HepG2 (cell line): ENCODE results near the gene CADM4. TPM values are rescaled to one million over a fixed set of nuclear protein-coding genes. Genes with fewer than 3 reads are reported as not detected.

Experiments
- DDIT3 ChIP-seq: sonication (generic); formaldehyde crosslinking; IDR thresholded peaks from 2 replicates; pipeline ENCODE4 v1.4.0; 2020; ENCODE audit warnings: mild to moderate bottlenecking, missing genetic modification reagents
- LRRFIP1 ChIP-seq: sonication (generic); formaldehyde crosslinking; conservative IDR thresholded peaks from 2 replicates; pipeline ENCODE4 v1.4.0; 2020; ENCODE audit warnings: missing genetic modification reagents
- THRA ChIP-seq: sonication (generic); formaldehyde crosslinking; IDR thresholded peaks from 2 replicates; pipeline ENCODE4 v1.4.0; 2020; ENCODE audit warnings: missing genetic modification reagents, borderline replicate concordance
- U2AF1 ChIP-seq: fragments of 200-400 bp; formaldehyde crosslinking; optimal IDR thresholded peaks from 2 replicates; pipeline ENCODE3; 2017; ENCODE audit warnings: mild to moderate bottlenecking, low read depth, low read length
- XRCC5 ChIP-seq: fragments of 200-400 bp; formaldehyde crosslinking; optimal IDR thresholded peaks from 2 replicates; pipeline ENCODE3; 2017; ENCODE audit warnings: mild to moderate bottlenecking, low read length
- ZBTB26 ChIP-seq: IDR thresholded peaks from 2 replicates; pipeline ENCODE4 v1.6.1; 2016; ENCODE audit warnings: missing compliant biosample characterization, missing genetic modification reagents, borderline replicate concordance
- ZNF3 ChIP-seq: IDR thresholded peaks from 2 replicates; pipeline ENCODE4 v1.7.0; 2017; ENCODE audit warnings: inconsistent platforms
- ZNF350 ChIP-seq: sonication (generic); formaldehyde crosslinking; IDR thresholded peaks from 2 replicates; pipeline ENCODE4 v1.4.0; 2020; ENCODE audit warnings: mild to moderate bottlenecking, low read depth, missing genetic modification reagents, borderline replicate concordance
- ZNF367 ChIP-seq: sonication (generic); formaldehyde crosslinking; IDR thresholded peaks from 2 replicates; pipeline ENCODE4 v1.4.0; 2020; ENCODE audit warnings: missing genetic modification reagents, borderline replicate concordance
- ZNF468 ChIP-seq: sonication (generic); formaldehyde crosslinking; IDR thresholded peaks from 2 replicates; pipeline ENCODE4 v1.8.0; 2022; ENCODE audit warnings: mild to moderate bottlenecking, moderate library complexity, missing genetic modification reagents
- ZNF614 ChIP-seq: IDR thresholded peaks from 2 replicates; pipeline ENCODE4 v1.6.1; 2018; ENCODE audit warnings: missing biosample characterization, missing genetic modification reagents, inconsistent platforms, borderline replicate concordance
- ZNF672 ChIP-seq: sonication (generic); formaldehyde crosslinking; IDR thresholded peaks from 2 replicates; pipeline ENCODE4 v1.8.1; 2022; ENCODE audit warnings: missing genetic modification reagents
- polyA plus RNA-seq, 8 experiments: library from polyadenylated mRNA; depleted of rRNA in 3 of 8; stranded (reverse) in 7 of 8; unstranded in 1 of 8; fragments of >200 nt; fragmentation: Illumina TruSeq in 4 of 8; extraction: Trizol in 4 of 8; gene quantifications; 2 replicates each; pipeline versions ENCODE4 v1.2.1 to v1.2.3, GENCODE V29; 2011 to 2016; ENCODE audit warnings: low read depth in 4 of 8, missing spikeins in 1 of 8, mixed read lengths in 1 of 8; ENCODE audit not compliant: insufficient read depth in 1 of 8
- total RNA-seq, 5 experiments: library from RNA; depleted of rRNA; stranded (reverse); fragments of >200 nt; fragmentation: Illumina TruSeq; extraction: Trizol; gene quantifications; 2 replicates each; pipeline ENCODE4 v1.2.3, GENCODE V29; 2016; ENCODE audit warnings: low read depth in 1 of 5
- TF ChIP-seq, protein P1 (sequence below): sonication (generic); formaldehyde crosslinking; IDR thresholded peaks from 2 replicates; pipeline ENCODE4 v1.4.0; 2020; ENCODE audit warnings: missing genetic modification reagents
- TF ChIP-seq, protein P2 (sequence below), 2 experiments: sonication (generic) in 1 of 2; formaldehyde crosslinking in 1 of 2; IDR thresholded peaks; 2 replicates each; pipeline versions ENCODE4 v1.4.0 to v1.6.1; 2016 to 2020; ENCODE audit warnings: borderline replicate concordance in 1 of 2, low read depth in 1 of 2, mild to moderate bottlenecking in 1 of 2, missing genetic modification reagents in 1 of 2

The CADM4 gene
- total and polyA plus RNA-seq, 2 of the 13 experiments (the other 11 are each of a cell fraction or from before 2014, with no cell fraction given) = 8.5 to 16.0 TPM

- TF ChIP-seq ZBTB26 (CRISPR knock-in tag) = peak; percentile 30; the same call in 1 of the 2 replicates
- TF ChIP-seq U2AF1 = no peak
- 0 out of 2 replicates have a peak, but pooled peaks have one; percentile 26 for TF ChIP-seq ZNF672 (CRISPR knock-in tag)
- TF ChIP-seq ZNF3 (CRISPR knock-in tag) = no peak
- 0 out of 2 replicates have a peak, but pooled peaks have one; percentile 45 for TF ChIP-seq ZNF350 (CRISPR knock-in tag)
- TF ChIP-seq LRRFIP1 (CRISPR knock-in tag) = no peak
- TF ChIP-seq, protein P1, sequence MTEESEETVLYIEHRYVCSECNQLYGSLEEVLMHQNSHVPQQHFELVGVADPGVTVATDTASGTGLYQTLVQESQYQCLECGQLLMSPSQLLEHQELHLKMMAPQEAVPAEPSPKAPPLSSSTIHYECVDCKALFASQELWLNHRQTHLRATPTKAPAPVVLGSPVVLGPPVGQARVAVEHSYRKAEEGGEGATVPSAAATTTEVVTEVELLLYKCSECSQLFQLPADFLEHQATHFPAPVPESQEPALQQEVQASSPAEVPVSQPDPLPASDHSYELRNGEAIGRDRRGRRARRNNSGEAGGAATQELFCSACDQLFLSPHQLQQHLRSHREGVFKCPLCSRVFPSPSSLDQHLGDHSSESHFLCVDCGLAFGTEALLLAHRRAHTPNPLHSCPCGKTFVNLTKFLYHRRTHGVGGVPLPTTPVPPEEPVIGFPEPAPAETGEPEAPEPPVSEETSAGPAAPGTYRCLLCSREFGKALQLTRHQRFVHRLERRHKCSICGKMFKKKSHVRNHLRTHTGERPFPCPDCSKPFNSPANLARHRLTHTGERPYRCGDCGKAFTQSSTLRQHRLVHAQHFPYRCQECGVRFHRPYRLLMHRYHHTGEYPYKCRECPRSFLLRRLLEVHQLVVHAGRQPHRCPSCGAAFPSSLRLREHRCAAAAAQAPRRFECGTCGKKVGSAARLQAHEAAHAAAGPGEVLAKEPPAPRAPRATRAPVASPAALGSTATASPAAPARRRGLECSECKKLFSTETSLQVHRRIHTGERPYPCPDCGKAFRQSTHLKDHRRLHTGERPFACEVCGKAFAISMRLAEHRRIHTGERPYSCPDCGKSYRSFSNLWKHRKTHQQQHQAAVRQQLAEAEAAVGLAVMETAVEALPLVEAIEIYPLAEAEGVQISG (CRISPR knock-in tag) = no peak
- no peak for TF ChIP-seq ZNF468 (CRISPR knock-in tag)
- no peak for TF ChIP-seq DDIT3 (CRISPR knock-in tag)
- peak; percentile 39 for TF ChIP-seq XRCC5
- TF ChIP-seq ZNF614 = no peak
- TF ChIP-seq ZNF367 (CRISPR knock-in tag) = no peak
- TF ChIP-seq, protein P2, sequence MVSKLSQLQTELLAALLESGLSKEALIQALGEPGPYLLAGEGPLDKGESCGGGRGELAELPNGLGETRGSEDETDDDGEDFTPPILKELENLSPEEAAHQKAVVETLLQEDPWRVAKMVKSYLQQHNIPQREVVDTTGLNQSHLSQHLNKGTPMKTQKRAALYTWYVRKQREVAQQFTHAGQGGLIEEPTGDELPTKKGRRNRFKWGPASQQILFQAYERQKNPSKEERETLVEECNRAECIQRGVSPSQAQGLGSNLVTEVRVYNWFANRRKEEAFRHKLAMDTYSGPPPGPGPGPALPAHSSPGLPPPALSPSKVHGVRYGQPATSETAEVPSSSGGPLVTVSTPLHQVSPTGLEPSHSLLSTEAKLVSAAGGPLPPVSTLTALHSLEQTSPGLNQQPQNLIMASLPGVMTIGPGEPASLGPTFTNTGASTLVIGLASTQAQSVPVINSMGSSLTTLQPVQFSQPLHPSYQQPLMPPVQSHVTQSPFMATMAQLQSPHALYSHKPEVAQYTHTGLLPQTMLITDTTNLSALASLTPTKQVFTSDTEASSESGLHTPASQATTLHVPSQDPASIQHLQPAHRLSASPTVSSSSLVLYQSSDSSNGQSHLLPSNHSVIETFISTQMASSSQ (IDR thresholded peaks at IDR 0.05; ENCODE audit: low read depth) = no peak
- TF ChIP-seq, protein P2 (CRISPR knock-in tag; IDR thresholded peaks at IDR 0.05; ENCODE audit: borderline replicate concordance) = no peak
- TF ChIP-seq THRA (CRISPR knock-in tag) = no peak
Observed at GRCh38 chr19:43594710-43595604, 44.7 kb downstream of the CADM4 start (continued).
